Measurements from ENCODE around the gene CCDC154.
A peak's percentile ranks its signal among the peaks of the same experiment; 100 is the strongest.
"Not testable (repeated sequence)": the region's sequence is repeated elsewhere in the genome, so short reads cannot be mapped to it uniquely, and the experiment has no call there.

Gene CCDC154, protein sequence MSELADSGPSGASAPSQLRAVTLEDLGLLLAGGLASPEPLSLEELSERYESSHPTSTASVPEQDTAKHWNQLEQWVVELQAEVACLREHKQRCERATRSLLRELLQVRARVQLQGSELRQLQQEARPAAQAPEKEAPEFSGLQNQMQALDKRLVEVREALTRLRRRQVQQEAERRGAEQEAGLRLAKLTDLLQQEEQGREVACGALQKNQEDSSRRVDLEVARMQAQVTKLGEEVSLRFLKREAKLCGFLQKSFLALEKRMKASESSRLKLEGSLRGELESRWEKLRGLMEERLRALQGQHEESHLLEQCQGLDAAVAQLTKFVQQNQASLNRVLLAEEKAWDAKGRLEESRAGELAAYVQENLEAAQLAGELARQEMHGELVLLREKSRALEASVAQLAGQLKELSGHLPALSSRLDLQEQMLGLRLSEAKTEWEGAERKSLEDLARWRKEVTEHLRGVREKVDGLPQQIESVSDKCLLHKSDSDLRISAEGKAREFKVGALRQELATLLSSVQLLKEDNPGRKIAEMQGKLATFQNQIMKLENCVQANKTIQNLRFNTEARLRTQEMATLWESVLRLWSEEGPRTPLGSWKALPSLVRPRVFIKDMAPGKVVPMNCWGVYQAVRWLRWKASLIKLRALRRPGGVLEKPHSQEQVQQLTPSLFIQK

GRCh38 chr16:1443980-1444729, at the start of gene CCDC154:
CCDC154 (minus strand) TSS chr16:1444556; CDS start chr16:1444322, 234 bp downstream.
- no peak for DNase-seq

DNA sequence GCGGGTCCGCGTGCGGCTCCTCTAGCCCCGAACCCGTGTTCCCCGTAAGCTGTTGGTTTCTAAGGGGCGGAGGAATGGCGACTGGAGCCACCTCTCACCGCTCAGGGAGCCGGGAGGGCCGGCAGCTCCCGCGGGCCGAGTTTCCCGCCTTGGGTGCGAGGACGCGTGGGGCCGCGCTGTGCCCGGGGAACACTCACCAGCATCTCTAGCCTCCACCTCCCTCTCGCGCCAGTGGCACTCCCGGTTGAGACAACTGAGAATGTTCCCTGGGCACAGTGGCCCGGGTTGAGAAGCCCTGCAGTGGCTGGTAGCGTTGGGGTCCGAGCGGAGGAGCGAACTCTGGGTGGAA, 49.4 kb upstream of the CCDC154 start:
- no peak for DNase-seq

- DNase-seq = peak; percentile 85
These were observed 48.8 kb upstream of the CCDC154 start, which contains the start of gene TELO2 for GRCh38 chr16:1492923-1493745. TELO2 (plus strand) TSS chr16:1493360; CDS start chr16:1494282, 922 bp downstream.

DNA sequence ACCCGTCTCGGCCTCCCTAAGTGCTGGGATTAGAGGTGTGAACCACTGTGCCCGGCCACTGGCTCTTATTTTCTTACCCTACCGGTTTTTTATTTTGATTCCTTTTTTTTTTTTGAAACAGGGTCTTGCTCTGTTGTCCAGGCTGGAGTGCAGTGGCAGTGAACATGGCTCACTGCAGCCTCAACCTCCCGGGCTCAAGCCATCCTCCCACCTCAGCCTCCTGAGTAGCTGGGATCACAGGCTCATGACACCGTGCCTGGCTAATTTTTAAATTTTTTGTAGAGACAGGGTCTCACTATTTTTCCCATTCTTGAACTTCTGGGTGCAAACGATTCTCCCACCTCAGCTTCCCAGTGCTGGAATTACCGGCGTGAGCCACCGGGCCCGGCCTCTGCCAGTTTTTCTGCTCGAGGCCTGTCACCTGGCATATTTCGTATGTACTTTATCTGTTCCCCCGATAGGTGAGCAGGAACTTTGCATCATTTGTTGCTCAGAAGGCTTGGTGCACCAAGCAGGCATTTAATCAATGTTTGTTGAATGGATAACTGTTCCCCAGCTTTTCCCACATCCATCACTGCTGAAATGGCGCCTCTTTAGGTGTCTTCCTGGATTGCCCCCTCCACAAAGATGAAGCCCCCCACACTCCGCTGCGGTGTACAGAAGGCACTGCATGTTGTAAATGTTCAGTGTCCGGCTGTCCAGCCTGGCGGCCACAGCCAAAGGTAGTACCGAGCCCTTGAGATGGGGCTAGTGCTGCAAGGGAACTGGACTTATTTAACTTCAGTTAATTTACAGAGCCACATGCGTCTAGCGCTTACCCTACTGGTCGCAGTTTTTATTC, 47.9 kb upstream of the CCDC154 start:
- no peak for DNase-seq

GRCh38 chr16:1491327-1491726, 47.0 kb upstream of the CCDC154 start:
- DNase-seq = no peak

- DNase-seq = no peak
These were observed 44.7 kb upstream of the CCDC154 start for GRCh38 chr16:1489077-1489476.

- DNase-seq = no peak
These were observed 44.3 kb upstream of the CCDC154 start, which contains the start of gene PTX4 for GRCh38 chr16:1488619-1489018. PTX4 (minus strand) TSS chr16:1488944; CDS start chr16:1488909, 35 bp downstream.

GRCh38 chr16:1488054-1488601, 43.8 kb upstream of the CCDC154 start:
- DNase-seq = no peak

DNA sequence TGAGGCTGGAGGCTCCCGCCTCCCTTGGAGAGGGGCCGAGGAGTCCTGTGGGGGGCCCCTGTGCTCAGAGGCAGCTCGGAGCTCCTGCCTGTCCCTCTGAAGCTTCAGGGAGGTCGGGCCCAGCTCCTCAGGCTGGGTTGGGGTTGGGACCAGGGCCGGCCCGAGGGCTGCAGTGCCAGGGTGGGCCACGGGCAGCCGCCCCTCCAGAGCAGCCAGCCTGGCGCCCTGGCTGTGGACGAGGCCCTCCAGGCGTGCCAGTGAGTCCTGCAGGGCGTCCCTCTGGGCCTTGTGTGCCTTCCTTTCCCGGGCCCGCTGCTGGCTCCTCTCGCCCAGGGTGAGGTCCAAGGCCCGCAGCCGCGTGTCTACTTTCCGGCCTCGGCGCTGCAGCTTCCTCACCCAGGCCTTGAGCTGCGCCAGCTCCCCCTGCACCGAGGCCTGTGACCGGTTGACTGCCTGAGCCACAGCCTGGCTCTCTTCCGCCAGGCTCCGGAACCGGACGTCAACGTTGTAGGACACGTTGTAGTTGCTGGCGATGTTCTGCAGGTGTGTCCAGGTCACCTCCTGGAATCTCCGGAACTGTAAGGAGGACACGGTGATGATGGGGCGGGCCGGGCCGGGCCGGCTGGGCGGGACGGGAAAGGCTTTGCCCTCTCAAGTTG, 43.2 kb upstream of the CCDC154 start:
- no peak for DNase-seq

- DNase-seq = no peak
These were observed 42.4 kb upstream of the CCDC154 start for GRCh38 chr16:1486551-1487390.

DNA sequence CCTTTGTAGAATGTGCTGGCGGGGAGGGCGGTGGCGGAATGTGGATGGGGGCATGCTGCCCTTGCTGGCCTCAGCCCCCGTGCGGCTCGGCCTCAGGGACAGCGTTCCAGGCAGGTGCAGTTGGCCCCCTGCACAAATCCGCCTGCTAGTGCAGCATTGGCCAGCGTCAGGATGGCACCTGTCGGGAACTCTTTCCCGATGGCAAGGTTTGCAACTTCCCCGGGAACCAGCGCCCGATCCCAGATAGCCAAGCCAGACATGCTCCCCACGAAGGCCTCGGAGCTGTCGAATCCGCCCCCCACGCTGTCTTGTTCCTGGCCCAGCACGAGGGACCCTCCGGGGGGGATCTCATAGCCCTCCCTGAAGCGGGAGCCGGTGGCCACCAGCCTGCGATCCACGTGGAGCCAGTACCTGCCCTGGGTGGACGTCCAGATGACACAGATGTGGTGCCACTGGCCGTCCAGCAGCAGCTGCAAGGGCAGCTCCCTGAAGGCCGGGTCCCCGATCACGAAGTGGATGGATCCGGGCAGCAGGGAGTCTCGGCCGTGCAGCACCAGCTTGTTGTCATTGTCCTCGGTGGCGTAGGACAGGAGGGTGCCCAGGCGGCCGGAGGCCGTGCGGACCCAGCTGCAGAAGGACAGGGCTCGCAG, 41.6 kb upstream of the CCDC154 start:
- DNase-seq = no peak

DNA sequence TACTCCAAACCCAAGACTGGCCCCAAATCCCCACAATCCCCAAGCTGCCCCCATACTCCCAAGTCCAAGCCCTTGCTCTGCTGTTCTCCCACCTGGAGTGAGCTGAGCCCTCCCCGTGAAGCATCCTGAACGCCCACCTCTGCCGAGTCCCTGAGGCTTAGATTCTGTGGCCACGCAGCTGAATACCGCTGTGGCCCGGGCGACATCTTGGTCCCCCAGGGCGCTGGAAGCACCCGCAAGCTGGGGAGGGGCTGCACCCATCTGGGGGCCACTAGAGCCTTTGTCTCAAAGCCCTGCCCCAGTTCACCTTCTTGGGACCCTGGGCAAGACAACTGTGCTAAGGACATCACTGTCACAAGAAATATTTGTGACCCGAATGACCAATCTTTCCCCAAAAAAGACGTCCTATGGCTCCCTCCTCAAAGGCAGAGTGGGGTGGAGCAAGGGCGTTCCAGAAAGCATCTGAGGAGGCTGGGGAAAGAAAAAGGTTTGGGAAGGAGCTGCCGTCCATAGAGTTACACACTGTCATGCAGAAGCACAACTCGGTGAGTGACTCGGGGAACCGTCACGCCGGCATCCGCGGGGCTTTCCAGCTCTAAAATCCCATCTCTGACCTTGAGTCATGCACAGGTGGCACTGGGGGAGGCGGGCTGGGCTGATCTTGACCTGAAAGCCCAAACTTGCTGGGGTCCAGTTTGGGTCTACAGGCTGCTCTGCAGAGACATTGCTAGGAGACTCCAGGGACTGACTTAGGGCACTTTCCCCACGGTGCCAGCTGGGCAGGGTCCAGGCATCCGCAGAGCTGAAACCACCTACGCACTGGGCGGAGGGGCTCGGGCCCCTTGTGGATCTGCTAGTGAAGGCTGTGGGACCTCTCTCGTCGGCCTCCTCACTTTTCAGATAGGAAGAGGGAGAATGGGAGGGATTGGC, 37.8 kb upstream of the CCDC154 start:
- DNase-seq = no peak

GRCh38 chr16:1478937-1479336, 34.6 kb upstream of the CCDC154 start:
- not testable (repeated sequence) for DNase-seq

- DNase-seq = no peak
These were observed 32.7 kb upstream of the CCDC154 start for GRCh38 chr16:1477033-1477432.

GRCh38 chr16:1475552-1476114, 31.3 kb upstream of the CCDC154 start:
- no peak for DNase-seq

- peak; percentile 90 for DNase-seq
These were observed 30.6 kb upstream of the CCDC154 start, which contains the start of gene CLCN7 for GRCh38 chr16:1474796-1475551. CLCN7 (minus strand) TSS chr16:1475028; CDS start chr16:1474974, 54 bp downstream.
